Epithelial cell of prostate (primary cell): ENCODE results near the gene KIF19.

Source experiments
- DNase-seq: peaks from one replicate; pipeline ENCODE4 v3.0.0-alpha.2; 2011; ENCODE audit warnings: low read depth, low spot score
- H3K27ac ChIP-seq: fragments of 450-650 bp; 2 replicates; pipeline ENCODE4 v1.5.1; 2017; ENCODE audit warnings: mild to moderate bottlenecking

Gene KIF19

DNA sequence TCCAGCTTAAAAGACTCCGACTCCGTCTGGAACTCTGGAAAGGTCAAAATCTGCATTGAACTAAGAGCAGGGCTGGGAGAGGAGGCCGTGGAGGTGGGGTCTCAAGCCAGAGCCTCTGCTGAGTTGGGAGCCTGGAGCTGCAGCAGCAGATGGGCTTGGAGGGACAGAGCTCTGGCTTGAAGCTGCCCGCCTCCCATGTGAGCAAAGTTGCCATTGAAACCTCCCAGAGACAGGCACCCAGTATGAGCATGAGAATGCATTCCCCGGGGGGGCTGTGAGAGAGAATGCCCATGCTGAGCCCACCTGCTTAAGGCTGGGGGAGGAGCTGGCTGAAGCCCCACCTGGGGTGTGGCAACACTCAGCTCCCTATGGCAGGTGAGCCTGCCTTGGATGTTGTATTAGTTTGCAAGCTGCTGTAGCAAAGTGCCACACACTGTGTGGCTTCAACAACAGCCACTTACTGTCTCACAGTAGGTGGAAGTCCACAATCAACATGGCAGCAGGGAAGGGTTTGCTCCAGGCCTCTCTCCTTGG, 9.6 kb downstream of the KIF19 start:
- DNase-seq, result no peak
- H3K27ac ChIP-seq, result no peak overlapping the region

DNA sequence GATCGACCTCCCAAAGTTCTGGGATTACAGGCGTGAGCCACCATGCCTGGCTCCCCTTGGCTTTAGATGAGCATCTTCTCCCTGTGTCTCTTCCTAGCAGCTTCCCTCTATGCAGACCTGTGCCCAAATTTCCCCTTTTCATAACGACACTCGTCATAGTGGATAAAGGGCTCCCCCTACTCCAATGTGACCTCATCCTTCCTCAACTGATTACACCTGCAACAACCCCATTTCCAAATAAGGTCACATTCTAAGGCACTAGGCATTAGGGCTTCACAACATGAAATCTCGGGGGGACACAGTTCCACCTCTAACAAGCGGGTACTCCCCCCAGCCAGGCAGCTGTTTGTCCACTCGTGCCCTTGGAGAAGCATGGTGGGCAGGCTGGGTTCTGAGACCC, 10.3 kb downstream of the KIF19 start:
- no peak overlapping the region for H3K27ac ChIP-seq
- DNase-seq, result no peak

DNA sequence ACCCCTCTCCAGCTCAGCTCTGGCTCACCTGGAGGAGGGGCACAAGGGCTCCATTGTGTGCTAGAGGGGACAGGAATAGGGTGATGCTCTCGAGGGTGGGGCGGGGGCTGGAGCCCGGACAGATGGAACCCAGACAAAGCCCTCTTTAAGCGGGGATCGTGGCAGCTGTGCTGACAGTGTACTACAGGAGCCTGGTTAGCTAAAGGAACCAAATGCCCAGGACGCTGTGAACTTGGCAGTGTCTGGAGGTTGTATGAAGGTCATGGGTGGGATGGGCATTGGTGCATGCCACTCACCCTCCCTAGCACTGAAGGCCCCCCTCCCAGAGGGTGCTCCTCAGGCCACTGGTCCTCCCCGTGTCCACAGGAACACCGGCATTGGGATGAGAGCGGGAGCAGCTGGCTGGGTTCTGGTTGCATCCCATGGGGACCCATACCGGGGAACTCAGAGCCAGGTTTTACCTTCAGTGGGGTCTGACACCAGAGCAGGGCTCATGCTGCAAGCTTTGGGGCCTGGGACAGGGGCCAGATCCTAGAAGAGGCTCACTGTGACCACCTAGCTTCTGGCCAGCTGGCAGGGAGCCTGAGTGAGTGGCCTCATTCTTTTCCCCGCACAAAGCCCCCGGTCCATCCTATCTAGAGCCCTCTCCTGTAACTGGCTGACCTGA, 11.9 kb downstream of the KIF19 start:
- H3K27ac ChIP-seq, result no peak overlapping the region
- no peak for DNase-seq

- no peak overlapping the region for H3K27ac ChIP-seq
- DNase-seq, result no peak
Observed at GRCh38 chr17:74339537-74340195, 13.6 kb downstream of the KIF19 start.

DNA sequence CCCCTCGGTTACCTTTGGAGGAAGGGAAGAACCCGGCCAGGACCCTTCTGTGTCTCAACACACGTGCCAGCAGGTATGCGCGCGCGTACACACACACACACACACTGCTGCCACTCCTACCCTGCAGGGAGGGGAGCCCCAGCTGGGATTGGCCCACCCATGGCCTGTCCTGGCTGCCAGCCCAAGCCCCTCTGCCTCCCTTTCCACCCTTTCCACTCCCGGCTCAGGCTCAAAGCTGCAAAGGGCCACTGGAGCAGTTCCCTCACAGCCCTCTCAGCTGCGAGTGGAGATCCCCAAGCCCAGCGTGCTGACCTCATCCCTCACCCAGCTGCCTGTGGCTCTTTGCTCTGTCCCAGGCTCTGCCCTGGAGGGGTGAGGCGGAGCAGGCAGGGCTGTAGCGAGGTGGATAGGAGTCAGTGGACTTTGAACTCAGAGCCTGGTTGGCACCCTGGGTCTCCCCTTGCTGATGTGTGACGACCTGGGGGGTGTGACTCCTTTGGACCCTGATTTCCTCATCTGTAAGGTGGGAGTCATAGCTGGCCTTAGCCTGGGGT, 14.5 kb downstream of the KIF19 start:
- no peak overlapping the region for H3K27ac ChIP-seq
- no peak for DNase-seq

- no peak overlapping the region for H3K27ac ChIP-seq
- no peak for DNase-seq
Observed at GRCh38 chr17:74342224-74342623, 16.2 kb downstream of the KIF19 start.

- no peak for DNase-seq
Observed at GRCh38 chr17:74343121-74343520, 17.1 kb downstream of the KIF19 start.

GRCh38 chr17:74343526-74344284, 17.7 kb downstream of the KIF19 start:
- DNase-seq, result no peak
- H3K27ac ChIP-seq, result no peak overlapping the region

More at GRCh38 chr17:74343121-74343520, 17.1 kb downstream of the KIF19 start:
- no peak overlapping the region for H3K27ac ChIP-seq

- no peak overlapping the region for H3K27ac ChIP-seq
- DNase-seq, result no peak
Observed at GRCh38 chr17:74344658-74345057, 18.6 kb downstream of the KIF19 start.

GRCh38 chr17:74345433-74346241, 19.6 kb downstream of the KIF19 start:
- no peak overlapping the region for H3K27ac ChIP-seq
- DNase-seq, result no peak

- no peak overlapping the region for H3K27ac ChIP-seq
- no peak for DNase-seq
Observed at GRCh38 chr17:74347646-74348045, 21.6 kb downstream of the KIF19 start.

- DNase-seq, result no peak
- H3K27ac ChIP-seq, result no peak overlapping the region
Observed at GRCh38 chr17:74349120-74349519, 23.1 kb downstream of the KIF19 start.

- H3K27ac ChIP-seq, result no peak overlapping the region
- no peak for DNase-seq
Observed at GRCh38 chr17:74350486-74350885, 24.5 kb downstream of the KIF19 start.

- DNase-seq, result no peak
- no peak overlapping the region for H3K27ac ChIP-seq
Observed at GRCh38 chr17:74351552-74352210, 25.7 kb downstream of the KIF19 start.

- DNase-seq, result no peak
Observed at GRCh38 chr17:74353446-74354060, 27.5 kb downstream of the KIF19 start.

GRCh38 chr17:74354123-74354522, 28.1 kb downstream of the KIF19 start:
- no peak for DNase-seq
- no peak overlapping the region for H3K27ac ChIP-seq

More at GRCh38 chr17:74353446-74354060, 27.5 kb downstream of the KIF19 start:
- H3K27ac ChIP-seq, result no peak overlapping the region

DNA sequence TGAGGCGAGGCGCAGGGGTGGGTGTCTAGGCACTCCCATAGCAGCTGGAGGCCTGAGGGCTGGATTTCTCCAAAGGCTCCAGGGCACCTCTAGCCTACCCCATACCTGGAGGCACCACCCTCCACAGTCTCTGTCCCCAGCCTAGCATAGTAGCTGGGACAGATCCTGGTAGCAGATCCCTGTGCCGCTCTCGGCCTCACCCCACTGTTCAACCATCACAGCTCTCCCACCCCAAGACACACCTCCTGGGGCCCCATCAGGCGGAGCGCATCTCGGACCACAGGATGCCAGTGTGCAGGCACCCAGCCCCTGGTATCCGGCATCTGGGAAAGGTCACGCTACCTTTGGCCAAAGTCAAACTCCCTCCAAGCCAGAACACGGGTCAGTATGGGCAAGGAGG, 28.5 kb downstream of the KIF19 start:
- no peak for DNase-seq
- H3K27ac ChIP-seq, result no peak overlapping the region

DNA sequence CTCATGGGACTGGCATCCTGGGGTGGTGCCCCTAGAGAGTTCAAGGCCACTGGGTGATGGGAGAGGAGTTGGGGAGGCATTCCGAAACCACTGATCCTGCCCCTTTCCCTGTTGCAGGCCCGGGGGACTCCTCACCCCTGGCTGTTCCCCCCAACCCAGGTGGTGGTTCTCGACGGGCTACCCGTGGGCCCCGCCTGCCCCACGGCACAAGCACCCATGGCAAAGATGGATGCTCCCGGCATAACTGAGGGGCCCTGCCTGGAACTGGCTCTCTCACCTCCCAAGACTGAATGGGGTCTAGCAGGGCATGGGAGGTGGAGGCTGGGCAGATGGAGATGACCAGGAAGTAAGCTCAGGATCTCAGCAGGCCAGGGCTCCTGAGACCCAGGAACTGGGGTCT, 29.0 kb downstream of the KIF19 start:
- DNase-seq, result no peak
- no peak overlapping the region for H3K27ac ChIP-seq
